KMS-11 (cell line): ENCODE measurements around the gene ZNF79.

Source experiments
- H2AFZ ChIP-seq: fragments of 200-600 bp; sonication (generic); 2 replicates; pipeline ENCODE4 v1.6.1; 2016; ENCODE audit warnings: antibody characterized with exemption, mixed run types, low read depth
- H3K27ac ChIP-seq: fragments of 200-600 bp; sonication (generic); 2 replicates; pipeline ENCODE4 v1.6.1; 2016; ENCODE audit warnings: mild to moderate bottlenecking, mixed run types
- H3K27me3 ChIP-seq: fragments of 200-600 bp; sonication (generic); 2 replicates; pipeline ENCODE4 v1.6.1; 2017; ENCODE audit warnings: mild to moderate bottlenecking, low read depth, mixed run types, moderate library complexity; ENCODE audit not compliant: insufficient read depth
- H3K36me3 ChIP-seq: fragments of 200-600 bp; sonication (generic); 2 replicates; pipeline ENCODE4 v1.6.1; 2017; ENCODE audit warnings: mild to moderate bottlenecking, mixed run types; ENCODE audit not compliant: insufficient read depth
- H3K4me1 ChIP-seq: fragments of 200-600 bp; sonication (generic); 2 replicates; pipeline ENCODE4 v1.6.1; 2016; ENCODE audit warnings: mild to moderate bottlenecking, low read depth, mixed run types; ENCODE audit not compliant: poor library complexity, severe bottlenecking
- H3K4me2 ChIP-seq: fragments of 200-600 bp; sonication (generic); 2 replicates; pipeline ENCODE4 v1.7.0; 2016; ENCODE audit warnings: mild to moderate bottlenecking, mixed run types
- H3K4me3 ChIP-seq: fragments of 200-600 bp; sonication (generic); IDR thresholded peaks from 2 replicates; pipeline ENCODE4 v1.6.1; 2017; ENCODE audit warnings: low read depth, low read length, mixed read lengths; ENCODE audit not compliant: insufficient read depth
- H3K79me2 ChIP-seq: fragments of 200-600 bp; sonication (generic); 2 replicates; pipeline ENCODE4 v1.6.1; 2016; ENCODE audit warnings: low read depth, mixed run types; ENCODE audit not compliant: insufficient read depth
- H3K9ac ChIP-seq: fragments of 200-600 bp; sonication (generic); 2 replicates; pipeline ENCODE4 v1.6.1; 2016; ENCODE audit warnings: mild to moderate bottlenecking, mixed run types
- H4K20me1 ChIP-seq: fragments of 200-600 bp; sonication (generic); 2 replicates; pipeline ENCODE4 v1.6.1; 2016; ENCODE audit warnings: mild to moderate bottlenecking, mixed run types; ENCODE audit not compliant: insufficient read depth
- TF ChIP-seq, protein P1 (sequence below): fragments of 200-600 bp; sonication (generic); conservative IDR thresholded peaks from 2 replicates; pipeline ENCODE4 v1.6.1; 2017; ENCODE audit warnings: low read depth, mild to moderate bottlenecking, antibody characterized with exemption, low read length, moderate library complexity, mixed read lengths

ZNF79 gene

DNA sequence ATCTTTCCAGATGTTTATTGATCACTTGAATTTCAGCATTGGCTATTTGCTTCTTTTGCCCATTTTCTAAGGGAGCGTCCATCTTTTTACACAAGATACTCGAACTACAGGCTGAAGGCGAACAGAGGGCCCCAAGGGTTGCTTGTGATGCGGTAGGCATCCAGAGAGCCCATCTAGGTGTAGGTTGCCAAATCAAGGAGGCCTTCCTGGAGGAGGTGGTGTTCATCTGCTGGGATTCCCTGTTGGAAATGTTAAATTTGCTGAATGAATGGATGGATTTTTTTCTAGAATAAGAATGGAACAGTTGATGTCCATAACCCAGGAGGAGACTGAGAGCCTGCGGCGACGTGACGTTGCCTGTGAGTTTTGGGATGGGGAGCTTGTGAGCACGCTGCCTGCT, 58.5 kb downstream of the ZNF79 start:
- Histone ChIP-seq H3K4me2 (no peak overlapping the region), H3K27me3 (no peaks in the 10 kb centered on the region), H4K20me1 (no peaks in the 10 kb centered on the region), H3K4me1 (no peaks in the 10 kb centered on the region), H2AFZ (no peak overlapping the region), H3K27ac (no peak overlapping the region), H3K36me3 (no peaks in the 10 kb centered on the region), H3K4me3 (no peak overlapping the region), H3K79me2 (no peaks in the 10 kb centered on the region), H3K9ac (no peak overlapping the region)
- TF ChIP-seq, protein P1, sequence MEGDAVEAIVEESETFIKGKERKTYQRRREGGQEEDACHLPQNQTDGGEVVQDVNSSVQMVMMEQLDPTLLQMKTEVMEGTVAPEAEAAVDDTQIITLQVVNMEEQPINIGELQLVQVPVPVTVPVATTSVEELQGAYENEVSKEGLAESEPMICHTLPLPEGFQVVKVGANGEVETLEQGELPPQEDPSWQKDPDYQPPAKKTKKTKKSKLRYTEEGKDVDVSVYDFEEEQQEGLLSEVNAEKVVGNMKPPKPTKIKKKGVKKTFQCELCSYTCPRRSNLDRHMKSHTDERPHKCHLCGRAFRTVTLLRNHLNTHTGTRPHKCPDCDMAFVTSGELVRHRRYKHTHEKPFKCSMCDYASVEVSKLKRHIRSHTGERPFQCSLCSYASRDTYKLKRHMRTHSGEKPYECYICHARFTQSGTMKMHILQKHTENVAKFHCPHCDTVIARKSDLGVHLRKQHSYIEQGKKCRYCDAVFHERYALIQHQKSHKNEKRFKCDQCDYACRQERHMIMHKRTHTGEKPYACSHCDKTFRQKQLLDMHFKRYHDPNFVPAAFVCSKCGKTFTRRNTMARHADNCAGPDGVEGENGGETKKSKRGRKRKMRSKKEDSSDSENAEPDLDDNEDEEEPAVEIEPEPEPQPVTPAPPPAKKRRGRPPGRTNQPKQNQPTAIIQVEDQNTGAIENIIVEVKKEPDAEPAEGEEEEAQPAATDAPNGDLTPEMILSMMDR, result no peak

DNA sequence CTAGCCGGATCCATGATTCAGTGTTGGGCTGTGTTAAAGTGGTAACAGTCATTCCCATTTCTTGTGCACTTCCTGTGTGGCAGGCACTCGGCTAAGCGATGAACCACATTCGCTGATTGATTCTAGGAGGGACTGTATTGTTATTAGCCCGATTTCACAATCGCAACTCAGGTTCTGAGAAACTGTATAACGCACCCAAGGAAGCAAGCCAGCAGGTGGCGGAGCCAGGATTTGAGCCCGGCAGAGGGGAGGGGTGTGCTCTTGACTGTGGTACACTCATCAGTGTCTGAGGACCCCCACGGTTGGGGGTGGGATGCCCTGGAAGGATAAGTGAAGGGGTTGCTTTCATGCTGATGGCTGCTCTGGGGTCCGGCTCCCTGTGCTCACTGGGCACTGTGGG, 61.8 kb downstream of the ZNF79 start:
- Histone ChIP-seq H3K36me3 (no peaks in the 10 kb centered on the region), H4K20me1 (no peaks in the 10 kb centered on the region), H2AFZ (no peak overlapping the region), H3K27ac (no peak overlapping the region), H3K4me2 (no peak overlapping the region), H3K9ac (no peak overlapping the region), H3K4me1 (no peaks in the 10 kb centered on the region), H3K27me3 (no peaks in the 10 kb centered on the region), H3K79me2 (no peaks in the 10 kb centered on the region), H3K4me3 (no peak overlapping the region)
- TF ChIP-seq, protein P1, result no peak

DNA sequence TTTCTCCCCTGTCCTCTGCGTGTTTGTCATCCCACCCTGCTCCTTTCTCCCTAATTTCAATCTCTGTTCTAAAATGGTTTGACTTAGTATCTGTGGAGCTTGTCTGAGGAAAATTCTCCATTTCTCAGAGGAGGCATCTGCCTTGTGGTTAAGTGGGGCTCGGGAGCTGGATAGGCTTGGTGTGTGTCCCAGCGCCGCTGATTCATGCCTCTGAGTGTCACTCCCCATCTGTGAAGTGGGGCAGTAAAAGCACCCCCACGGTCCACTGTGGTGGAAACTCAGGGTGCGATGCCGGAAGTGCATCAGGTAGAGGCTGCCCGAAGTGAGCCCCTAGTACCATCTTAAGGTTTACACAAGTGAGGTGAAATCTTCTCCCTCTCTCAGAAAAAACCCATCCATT, 64.8 kb downstream of the ZNF79 start:
- Histone ChIP-seq H3K27me3 (no peaks in the 10 kb centered on the region), H4K20me1 (no peaks in the 10 kb centered on the region), H3K36me3 (no peaks in the 10 kb centered on the region), H3K4me1 (no peaks in the 10 kb centered on the region), H3K27ac (no peak overlapping the region), H2AFZ (no peak overlapping the region), H3K4me2 (no peak overlapping the region), H3K4me3 (no peak overlapping the region), H3K79me2 (no peaks in the 10 kb centered on the region), H3K9ac (no peak overlapping the region)
- TF ChIP-seq, protein P1, result no peak

DNA sequence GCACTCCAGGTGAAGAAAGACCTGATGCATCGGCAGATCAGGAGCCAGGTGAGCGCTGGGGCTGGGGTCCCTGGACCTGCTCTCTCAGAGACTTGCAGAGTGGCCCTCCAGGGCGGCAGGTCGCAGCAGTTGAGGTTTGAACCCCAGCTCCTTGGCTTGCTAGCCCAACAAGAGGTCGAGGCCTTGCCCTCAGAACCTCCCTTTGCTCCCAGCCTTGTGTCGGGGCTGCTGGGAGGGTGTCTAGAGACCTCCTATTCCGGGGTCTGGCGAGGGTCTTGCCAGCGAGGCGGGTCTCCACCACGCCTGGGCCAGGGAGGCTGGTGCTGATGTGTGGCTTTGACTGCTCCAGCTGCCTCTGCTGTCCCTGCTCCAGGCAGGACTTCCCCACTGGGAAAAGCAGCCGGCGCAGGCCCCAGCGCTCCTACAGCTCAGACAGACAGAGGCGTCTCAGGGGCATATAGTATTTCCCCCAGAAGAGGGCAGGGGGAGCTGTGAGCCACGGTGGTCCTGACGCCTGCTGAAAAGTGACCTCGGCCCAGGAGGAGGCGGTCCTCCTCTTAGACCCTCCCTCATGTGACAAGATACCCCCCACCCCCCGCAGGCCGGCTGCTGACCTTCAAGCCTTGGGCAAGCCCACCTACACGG, 65.4 kb downstream of the ZNF79 start:
- TF ChIP-seq, protein P1, result no peak
- no peak overlapping the region for H3K4me3 ChIP-seq
- H3K79me2 ChIP-seq, result no peaks in the 10 kb centered on the region
- no peak overlapping the region for H3K27ac ChIP-seq
- H3K27me3 ChIP-seq, result no peaks in the 10 kb centered on the region
- H2AFZ ChIP-seq, result no peak overlapping the region
- no peaks in the 10 kb centered on the region for H4K20me1 ChIP-seq
- no peaks in the 10 kb centered on the region for H3K36me3 ChIP-seq
- H3K4me1 ChIP-seq, result no peaks in the 10 kb centered on the region
- no peak overlapping the region for H3K9ac ChIP-seq
- no peak overlapping the region for H3K4me2 ChIP-seq
